DLD1 (cell line): ENCODE results near the gene TSPAN2.

Source experiments
- in situ Hi-C: cut with HindIII; loops from 2 replicates; pipeline ENCODE4 v1.10.0; 2017; ENCODE audit warnings: low sequenced_read_pairs

TSPAN2 gene

DNA sequence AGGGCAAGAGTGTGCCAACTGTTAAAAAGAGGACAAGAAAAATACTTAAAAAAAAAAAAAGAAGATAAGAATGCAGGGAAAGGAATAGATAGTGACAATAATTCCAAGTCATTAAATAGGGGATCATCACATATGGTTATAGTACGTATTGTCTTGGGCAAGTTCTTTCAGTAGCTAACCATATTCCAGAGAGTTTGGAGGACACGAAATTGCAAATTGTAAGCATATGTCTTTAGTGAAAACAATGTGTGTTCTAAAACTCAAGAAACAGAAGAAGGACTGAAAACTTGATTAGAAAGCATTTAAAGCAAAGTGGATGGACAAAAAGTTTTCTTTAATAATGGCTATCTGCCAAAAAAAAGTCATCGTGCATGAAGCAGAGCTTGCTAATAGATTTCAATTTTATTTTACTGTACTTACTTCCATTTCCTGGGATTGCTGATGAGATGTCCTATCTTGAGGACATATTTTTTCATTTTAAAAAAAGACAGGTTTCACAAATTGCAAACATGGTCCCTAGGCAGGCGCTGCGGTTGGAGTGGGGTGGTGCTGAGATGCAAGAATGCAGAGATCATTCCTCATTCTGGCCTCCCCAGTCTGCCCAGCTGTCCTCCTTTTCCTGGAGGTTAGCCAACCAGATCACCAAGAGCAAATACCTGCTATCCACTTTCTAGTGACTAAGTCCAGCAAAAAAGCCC, 11.9 kb downstream of the TSPAN2 start:
- in situ Hi-C loops, result no loop called here

DNA sequence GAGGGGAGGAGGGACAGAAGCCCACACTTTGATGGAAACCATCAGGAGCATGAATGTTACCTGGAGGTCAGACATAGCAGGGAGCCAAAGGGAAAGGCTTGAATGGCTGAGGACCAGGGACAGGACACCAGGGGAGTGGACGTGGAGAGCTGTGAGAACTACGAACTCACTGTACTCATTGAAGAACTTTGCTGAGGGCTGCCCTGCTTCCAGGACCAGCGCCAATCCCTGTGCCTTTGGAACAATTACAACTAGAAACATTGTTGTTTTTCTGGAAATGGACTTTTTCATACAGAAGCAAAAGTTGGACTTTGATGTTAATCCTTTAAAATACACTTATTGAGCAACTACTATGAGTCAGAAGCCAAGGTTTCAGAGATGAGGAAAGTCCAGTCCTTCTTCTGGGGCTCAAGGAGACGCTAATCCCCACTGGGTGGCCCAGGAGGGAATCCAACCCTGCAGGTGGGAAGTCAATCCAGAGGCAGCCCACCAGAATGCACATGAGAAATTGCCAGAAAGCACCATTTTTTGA, 12.9 kb downstream of the TSPAN2 start:
- in situ Hi-C loops, result no loop called here

DNA sequence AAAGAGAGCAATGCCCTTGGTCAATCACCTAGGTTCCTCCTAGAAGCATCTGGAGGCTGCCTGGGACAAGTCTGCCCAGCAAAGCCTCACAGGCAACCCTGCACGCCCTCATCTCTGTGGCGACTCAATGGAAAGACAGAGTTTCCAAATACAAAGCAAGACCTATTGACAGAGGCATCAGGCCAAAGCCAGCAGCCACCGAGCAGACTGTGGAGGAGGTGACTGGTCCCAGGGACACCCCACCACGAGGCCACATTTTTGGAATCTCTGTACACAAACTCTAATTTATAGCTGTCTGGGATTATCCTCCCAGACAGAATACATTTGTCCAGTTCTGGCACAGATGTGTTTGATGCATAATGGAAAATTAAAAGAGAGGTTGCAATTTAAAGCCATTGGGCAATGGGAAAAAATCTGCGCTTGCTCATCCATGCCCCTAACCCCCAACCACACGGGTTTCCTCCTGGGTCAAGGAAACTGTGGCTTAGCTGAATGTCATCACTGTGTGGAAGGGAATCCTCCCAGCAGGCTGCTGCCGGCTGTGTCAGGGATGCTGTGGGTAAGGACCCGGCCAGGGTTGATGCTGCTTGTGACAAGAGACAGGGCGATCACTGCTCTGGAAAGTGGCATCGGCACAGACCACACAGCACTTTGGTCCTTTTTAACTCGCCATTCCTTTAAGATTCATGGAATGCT, 14.3 kb downstream of the TSPAN2 start:
- in situ Hi-C loops, result no loop called here

DNA sequence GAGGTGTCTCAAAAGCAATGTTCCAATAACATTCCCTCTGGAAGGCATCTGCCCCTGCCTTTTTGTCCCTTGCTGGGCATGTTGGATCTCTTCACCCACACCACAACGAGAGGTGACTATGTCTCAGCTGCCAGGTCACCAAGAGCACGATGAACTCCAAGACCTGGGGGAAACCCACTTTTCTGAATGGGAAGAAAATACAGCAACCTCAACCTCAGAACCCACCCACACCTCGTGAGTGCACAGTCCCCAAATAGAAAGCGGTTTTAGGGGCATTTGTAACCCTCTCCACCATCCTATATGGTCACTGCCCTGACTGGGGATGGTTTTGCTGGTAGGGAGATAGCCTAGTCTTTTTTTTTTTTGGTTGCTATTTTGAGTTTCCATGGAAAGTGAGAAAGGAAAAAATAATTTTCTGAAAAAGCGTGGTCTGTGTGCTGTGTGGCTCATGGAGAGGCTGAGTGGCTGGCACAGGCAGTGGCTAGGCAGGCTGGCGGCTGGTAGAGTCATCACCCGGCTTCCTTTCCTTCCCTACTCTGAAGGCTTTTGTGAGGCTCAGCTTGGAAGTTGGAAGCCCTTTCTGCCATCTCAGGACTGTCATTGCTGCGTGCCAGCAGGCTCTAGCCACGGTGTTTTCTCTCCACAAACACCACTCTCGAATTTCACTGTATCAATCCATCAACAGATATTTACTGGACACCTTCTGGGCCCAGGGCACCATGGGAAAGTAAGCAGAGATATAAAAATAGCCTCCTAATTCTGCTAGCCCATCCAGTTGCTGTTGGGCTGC, 15.8 kb downstream of the TSPAN2 start:
- in situ Hi-C loops, result no loop called here

- in situ Hi-C loops, result no loop called here
These were observed 18.2 kb downstream of the TSPAN2 start for GRCh38 chr1:115071012-115071664.

GRCh38 chr1:115069659-115070308, 19.5 kb downstream of the TSPAN2 start:
- in situ Hi-C loops, result no loop called here

DNA sequence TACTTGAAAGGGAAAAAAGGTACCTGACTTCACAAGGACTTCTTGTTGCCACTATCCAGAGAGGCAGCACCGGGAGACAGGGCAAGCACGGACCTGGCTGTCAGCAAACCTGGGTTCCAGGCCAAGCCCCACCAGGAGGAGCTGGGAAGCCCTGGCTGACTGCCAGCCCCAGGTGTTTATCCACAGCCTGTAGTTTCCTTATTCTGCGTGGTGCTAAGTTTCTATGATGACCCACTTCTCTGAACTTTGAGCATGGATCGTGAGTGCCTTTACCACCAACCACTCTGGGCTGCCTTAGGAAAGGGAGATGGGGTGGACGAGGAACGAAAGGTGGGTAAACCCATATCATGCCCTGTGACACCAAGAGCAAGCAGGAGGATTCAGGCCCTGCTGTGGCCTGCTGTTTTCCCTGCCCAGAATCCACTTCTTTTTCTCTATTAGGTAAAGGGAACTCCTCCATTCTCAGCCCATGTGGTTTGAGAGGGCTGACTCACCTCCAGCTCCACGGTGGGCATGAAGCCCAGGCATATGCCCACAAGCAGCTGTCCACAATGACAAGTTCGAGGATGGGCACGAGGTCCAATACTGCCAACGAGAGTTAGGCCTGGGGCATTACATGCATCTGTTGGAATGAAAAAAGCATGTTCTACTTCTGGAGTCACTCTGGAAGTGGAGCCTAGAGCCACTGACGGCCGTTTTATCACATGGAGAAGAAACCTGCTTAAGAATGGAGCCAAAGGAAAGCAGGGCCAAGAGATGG, 20.3 kb downstream of the TSPAN2 start:
- in situ Hi-C loops, result no loop called here

DNA sequence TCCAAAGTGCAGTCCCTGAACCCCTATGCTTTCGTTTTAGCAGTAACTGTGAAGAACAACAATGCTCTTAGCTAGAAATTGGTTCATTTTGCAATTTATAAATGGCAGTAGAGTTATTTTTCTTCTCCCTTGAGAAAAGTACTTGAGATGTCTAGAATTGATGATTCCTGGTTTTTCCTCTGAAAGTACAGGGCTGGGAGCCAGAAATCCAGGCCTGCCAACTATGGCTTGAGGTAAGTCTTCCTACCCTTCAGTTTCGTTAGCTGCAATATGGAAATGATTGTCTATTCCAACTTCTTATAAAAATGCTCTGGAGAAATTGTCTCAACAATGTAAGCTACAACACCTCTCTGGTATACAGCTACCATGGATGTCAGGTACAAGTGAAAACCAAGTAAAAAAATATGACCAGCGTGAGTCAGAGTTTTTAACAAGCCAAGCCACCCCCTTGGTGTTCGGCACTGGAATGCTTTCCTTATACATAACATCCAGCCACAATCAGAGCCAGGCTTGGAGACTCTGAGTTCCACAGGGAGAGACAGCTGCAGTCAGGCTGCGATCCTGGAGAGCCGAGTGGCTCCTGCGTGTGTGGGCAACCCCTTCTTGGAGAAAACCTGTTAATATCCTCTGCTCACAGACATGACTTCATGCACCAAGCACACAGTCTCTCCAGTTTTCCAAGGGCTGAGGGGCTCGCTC, 22.0 kb downstream of the TSPAN2 start:
- in situ Hi-C loops, result no loop called here

DNA sequence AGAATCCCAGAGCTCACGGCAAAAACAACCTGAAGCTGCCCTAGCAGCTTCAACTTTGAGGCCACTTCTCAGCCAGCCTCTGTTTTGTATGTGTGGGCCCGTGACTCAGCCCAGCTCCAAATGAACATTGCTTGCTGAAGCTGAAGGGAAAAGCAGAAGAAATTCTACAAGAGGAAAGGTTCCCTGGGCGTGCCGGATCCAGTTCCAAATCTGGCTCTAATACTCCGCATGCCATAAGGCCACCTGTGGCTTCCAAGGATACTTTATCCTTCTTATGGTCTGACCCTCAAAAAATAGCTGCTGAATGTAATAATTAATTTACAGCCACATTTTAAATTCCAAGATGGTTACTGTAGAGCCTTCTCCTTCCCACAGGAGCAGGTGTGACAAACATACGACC, 24.3 kb downstream of the TSPAN2 start:
- in situ Hi-C loops, result no loop called here

DNA sequence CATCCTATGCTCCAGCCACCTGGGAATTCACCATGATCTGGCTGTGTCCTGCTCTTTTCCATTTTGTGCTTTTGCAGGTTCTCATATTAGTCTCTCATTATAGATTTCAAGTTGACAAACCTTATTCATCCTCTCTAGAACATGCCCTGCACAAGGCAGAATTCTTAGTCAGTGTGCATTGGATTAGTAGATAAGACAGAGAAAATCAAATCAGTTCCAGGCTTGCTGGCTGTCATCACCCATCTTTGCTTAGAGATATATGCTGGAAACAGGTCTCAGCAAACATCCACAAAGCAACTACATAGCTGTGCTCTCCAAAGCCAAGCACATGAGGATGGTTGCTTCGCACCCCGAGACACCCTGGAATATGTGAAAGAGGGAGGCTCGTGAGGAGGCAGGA, 24.8 kb downstream of the TSPAN2 start:
- in situ Hi-C loops, result no loop called here

- in situ Hi-C loops, result no loop called here
These were observed 25.9 kb downstream of the TSPAN2 start for GRCh38 chr1:115063228-115063901.

DNA sequence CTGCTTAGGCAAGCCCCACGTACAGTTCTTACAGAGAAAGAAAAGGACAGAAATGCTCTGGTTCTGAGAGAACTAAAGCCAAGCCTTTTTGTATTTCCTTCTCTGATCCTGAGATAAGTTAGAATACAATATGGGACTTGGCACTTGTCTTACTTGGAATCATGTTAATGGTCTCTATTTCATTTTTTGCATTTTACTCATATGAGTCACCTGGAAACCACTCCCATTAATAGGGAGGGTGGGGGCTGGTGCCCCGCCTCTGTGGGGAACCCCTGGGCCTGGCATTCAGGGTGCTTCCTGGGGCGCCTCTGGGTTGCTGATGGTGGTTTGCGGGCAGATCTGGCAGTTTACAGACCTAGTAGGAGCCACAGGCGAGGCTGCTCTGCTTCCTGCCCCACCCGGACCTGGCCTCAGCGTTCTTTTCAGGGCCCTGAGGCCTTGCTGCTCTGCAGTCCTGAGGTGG, 26.7 kb downstream of the TSPAN2 start:
- in situ Hi-C loops, result no loop called here

DNA sequence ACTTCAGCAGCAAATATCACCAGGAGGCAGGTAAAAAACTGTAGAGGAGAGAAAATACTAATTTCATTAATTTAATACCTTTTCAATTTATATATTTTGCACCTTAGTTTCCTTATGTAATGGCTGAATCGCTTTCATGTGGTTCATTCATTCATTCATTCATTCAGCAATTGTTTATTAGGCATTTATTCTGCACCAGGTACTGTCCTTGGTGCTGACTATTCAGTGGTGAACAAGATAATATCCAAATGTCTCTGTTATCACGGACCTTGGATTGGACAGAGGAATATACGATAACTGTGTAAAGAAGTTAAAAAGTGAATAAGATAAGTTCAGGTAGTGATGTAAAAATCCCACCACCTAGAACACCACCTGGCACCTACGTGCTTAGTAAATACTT, 28.8 kb downstream of the TSPAN2 start:
- in situ Hi-C loops, result no loop called here

- in situ Hi-C loops, result no loop called here
These were observed 30.0 kb downstream of the TSPAN2 start for GRCh38 chr1:115059316-115059715.

DNA sequence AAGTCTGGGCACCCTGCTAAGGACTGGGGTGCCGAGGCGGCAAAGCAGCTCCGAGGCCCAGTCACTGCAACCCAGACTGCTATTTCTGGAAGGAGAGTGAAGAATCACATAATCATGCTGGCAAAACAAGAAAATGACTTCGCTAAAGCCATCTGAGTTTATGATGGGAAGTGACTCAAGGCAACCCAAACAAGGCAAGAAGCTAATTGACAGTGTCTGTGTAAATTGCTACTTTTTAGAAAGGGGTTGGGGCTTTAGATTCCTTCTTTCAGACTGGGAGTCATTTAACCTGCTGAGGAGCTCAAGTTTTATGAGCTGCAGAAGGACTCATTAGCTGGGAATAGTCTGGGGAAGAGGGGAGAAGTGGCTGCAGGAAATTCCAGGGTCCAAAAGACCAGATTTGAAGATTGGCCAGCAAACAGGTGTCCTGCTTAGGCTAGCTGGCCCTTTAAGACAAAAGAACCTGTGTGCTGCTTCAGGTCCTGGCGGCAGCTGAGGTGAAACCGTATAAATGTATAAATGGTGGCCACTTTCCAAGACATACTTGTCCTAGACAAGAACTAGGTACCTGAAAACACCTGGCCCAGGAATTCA, 31.5 kb downstream of the TSPAN2 start:
- in situ Hi-C loops, result no loop called here

DNA sequence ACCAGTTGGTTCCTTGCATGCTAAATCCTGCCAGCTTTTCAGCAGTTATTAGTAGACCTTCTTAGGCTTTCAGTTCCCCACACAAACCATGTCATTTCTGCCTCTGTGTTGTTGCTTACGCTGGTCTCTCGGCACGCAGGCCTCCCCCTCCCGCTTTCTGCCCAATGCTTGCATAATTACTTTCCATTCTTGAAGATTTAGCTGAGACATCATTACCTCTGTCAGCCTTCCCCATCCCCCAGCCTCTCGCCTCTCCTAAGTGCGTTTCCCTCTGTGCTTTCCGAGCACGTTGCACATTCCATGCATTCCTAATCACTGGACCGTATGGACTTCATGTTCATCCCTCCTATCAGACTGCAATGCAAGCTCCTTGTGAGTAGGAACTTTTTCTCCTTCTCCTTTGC, 32.9 kb downstream of the TSPAN2 start:
- in situ Hi-C loops, result no loop called here

- in situ Hi-C loops, result no loop called here
These were observed 36.7 kb downstream of the TSPAN2 start for GRCh38 chr1:115052454-115053083.

DNA sequence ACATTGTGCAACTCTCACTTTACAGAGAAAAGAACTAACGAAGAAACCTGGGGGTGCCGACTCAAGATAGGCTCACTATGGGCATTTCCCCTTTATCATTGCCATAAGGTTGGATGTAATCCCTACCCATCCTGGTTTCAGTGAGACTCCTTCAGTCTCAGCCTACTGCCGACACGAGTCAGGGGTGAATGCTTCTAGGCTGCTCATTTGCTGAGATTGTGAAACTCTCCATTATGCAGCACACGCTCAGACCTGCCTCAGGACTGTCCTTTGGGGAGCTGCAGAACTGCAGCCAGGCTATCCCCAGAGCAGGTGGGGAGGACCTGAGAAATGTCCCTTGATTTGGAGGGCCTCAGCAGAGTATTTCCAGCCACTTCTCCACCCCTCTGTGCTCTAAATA, 37.5 kb downstream of the TSPAN2 start:
- in situ Hi-C loops, result no loop called here
